Measurements from ENCODE around the gene MYOCOS.

MYOCOS gene

DNA sequence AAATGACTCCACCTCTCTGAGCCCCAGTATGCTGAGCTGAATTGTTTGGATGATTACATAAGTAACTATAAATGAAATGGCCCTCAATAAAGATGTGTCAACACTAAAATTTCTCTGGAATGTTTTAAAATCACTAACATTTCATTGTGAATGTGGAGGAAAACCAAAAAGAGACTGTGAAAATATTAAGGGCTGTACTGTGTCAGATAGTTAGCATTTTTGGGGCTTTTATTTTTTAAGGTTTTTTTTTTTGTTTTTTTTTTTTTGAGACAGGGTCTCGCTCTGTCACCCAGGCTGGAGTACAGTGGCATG, 24.2 kb downstream of the MYOCOS start:
- no peak overlapping the region for H3K9ac ChIP-seq (ENCODE audit: low read length)
- H3K4me2 ChIP-seq (ENCODE audit: low read depth, low read length, poor library complexity, severe bottlenecking), result no peak overlapping the region
- no peaks in the 10 kb centered on the region for H3K9me2 ChIP-seq (replicated peaks; ENCODE audit: insufficient read depth, low read length)
- H3K27me3 ChIP-seq (ENCODE audit: low read length), result no peaks in the 10 kb centered on the region
- no peaks in the 10 kb centered on the region for H3K79me2 ChIP-seq (ENCODE audit: insufficient read depth, low read length)
- no peak overlapping the region for H2AFZ ChIP-seq (ENCODE audit: low read depth, low read length, severe bottlenecking)
- no peaks in the 10 kb centered on the region for H4K20me1 ChIP-seq (ENCODE audit: low read depth, low read length)
- no peak overlapping the region for H3K27ac ChIP-seq (ENCODE audit: low read depth, low read length)
- no peaks in the 10 kb centered on the region for H3K36me3 ChIP-seq (ENCODE audit: low read length)
- TF ChIP-seq, protein P1, sequence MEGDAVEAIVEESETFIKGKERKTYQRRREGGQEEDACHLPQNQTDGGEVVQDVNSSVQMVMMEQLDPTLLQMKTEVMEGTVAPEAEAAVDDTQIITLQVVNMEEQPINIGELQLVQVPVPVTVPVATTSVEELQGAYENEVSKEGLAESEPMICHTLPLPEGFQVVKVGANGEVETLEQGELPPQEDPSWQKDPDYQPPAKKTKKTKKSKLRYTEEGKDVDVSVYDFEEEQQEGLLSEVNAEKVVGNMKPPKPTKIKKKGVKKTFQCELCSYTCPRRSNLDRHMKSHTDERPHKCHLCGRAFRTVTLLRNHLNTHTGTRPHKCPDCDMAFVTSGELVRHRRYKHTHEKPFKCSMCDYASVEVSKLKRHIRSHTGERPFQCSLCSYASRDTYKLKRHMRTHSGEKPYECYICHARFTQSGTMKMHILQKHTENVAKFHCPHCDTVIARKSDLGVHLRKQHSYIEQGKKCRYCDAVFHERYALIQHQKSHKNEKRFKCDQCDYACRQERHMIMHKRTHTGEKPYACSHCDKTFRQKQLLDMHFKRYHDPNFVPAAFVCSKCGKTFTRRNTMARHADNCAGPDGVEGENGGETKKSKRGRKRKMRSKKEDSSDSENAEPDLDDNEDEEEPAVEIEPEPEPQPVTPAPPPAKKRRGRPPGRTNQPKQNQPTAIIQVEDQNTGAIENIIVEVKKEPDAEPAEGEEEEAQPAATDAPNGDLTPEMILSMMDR (IDR thresholded peaks at IDR 0.05; ENCODE audit: insufficient read depth, low read length, poor library complexity, severe bottlenecking), result no peak
- TF ChIP-seq EZH2phosphoT487 (conservative IDR thresholded peaks at IDR 0.05; ENCODE audit: low read length), result no peak
- H3F3A ChIP-seq (ENCODE audit: insufficient read depth), result no peaks in the 10 kb centered on the region
- no peaks in the 10 kb centered on the region for H3K9me3 ChIP-seq (ENCODE audit: insufficient read depth, low read length)
- no peak overlapping the region for H3K4me3 ChIP-seq (ENCODE audit: insufficient read depth, low read length, poor library complexity, severe bottlenecking)

DNA sequence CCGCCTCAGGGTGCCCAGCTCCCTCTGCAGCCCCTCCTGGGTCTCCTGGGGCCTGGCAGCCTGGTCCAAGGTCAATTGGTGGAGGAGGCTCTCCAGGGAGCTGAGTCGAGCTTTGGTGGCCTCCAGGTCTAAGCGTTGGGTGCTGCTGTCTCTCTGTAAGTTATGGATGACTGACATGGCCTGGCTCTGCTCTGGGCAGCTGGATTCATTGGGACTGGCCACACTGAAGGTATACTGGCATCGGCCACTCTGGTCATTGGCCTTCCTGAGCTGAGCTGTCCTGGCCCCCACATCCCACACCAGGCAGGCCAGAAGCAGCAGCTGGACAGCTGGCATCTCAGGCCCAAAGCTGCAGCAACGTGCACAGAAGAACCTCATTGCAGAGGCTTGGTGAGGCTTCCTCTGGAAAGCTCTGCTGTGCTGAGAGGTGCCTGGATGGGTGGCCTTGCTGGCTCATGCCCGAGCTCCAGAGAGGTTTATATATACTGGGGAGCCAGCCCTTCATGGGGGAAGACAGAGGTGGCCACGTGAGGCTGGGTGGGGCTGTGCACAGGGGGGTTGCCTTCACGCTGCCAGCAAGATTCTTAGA, 30.3 kb downstream of the MYOCOS start, which contains the start of gene MYOC:
Gene MYOC, minus strand, starts transcription at position 455 of the 589 bp plus-strand sequence. Its CDS starts 77 bp downstream, at position 378.
- Histone ChIP-seq H3K4me2 (ENCODE audit: low read depth, low read length, poor library complexity, severe bottlenecking) (no peak within 1 kb of the TSS), H2AFZ (ENCODE audit: low read depth, low read length, severe bottlenecking) (no peak within 1 kb of the TSS)

DNA sequence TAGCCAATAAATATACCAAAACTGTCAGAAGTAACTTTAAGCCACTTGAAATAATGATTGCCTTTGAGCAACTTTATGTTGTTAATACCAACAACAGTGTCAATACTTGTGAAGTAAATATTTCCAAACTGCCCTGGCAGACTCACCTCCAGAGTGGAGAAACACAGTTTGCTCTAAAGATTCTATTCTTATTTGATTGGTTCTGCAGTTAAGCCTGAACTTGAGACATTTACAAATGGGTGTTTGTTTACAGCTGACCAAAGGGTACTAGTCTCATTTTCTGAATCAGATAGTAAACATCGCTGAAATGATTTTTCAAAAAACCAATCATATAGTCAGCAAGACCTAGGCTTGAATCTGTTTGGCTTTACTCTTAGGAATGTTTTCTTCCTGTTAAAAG, 31.8 kb downstream of the MYOCOS start:
- H3F3A ChIP-seq (ENCODE audit: insufficient read depth), result no peaks in the 10 kb centered on the region
- H2AFZ ChIP-seq (ENCODE audit: low read depth, low read length, severe bottlenecking), result no peak overlapping the region
- TF ChIP-seq, protein P1 (IDR thresholded peaks at IDR 0.05; ENCODE audit: insufficient read depth, low read length, poor library complexity, severe bottlenecking), result no peak
- TF ChIP-seq EZH2phosphoT487 (conservative IDR thresholded peaks at IDR 0.05; ENCODE audit: low read length), result no peak
- H4K20me1 ChIP-seq (ENCODE audit: low read depth, low read length), result no peaks in the 10 kb centered on the region
- H3K9me2 ChIP-seq (replicated peaks; ENCODE audit: insufficient read depth, low read length), result no peaks in the 10 kb centered on the region
- no peak overlapping the region for H3K9ac ChIP-seq (ENCODE audit: low read length)
- no peaks in the 10 kb centered on the region for H3K9me3 ChIP-seq (ENCODE audit: insufficient read depth, low read length)
- H3K79me2 ChIP-seq (ENCODE audit: insufficient read depth, low read length), result no peaks in the 10 kb centered on the region
- H3K4me2 ChIP-seq (ENCODE audit: low read depth, low read length, poor library complexity, severe bottlenecking), result no peak overlapping the region
- H3K4me3 ChIP-seq (ENCODE audit: insufficient read depth, low read length, poor library complexity, severe bottlenecking), result no peak overlapping the region
- no peak overlapping the region for H3K27ac ChIP-seq (ENCODE audit: low read depth, low read length)
- no peaks in the 10 kb centered on the region for H3K36me3 ChIP-seq (ENCODE audit: low read length)
- no peaks in the 10 kb centered on the region for H3K27me3 ChIP-seq (ENCODE audit: low read length)

More for the DNA sequence above, 30.3 kb downstream of the MYOCOS start, which contains the start of gene MYOC:
- no peak within 1 kb of the TSS for H3K9ac ChIP-seq (ENCODE audit: low read length)
- no peaks in the 10 kb centered on the region for H3K27me3 ChIP-seq (ENCODE audit: low read length)
- H3K4me3 ChIP-seq (ENCODE audit: insufficient read depth, low read length, poor library complexity, severe bottlenecking), result no peak within 1 kb of the TSS
- H3K79me2 ChIP-seq (ENCODE audit: insufficient read depth, low read length), result no peaks in the 10 kb centered on the region
- no peaks in the 10 kb centered on the region for H3K9me3 ChIP-seq (ENCODE audit: insufficient read depth, low read length)
- no peak for TF ChIP-seq EZH2phosphoT487 (conservative IDR thresholded peaks at IDR 0.05; ENCODE audit: low read length)
- TF ChIP-seq, protein P1 (IDR thresholded peaks at IDR 0.05; ENCODE audit: insufficient read depth, low read length, poor library complexity, severe bottlenecking), result no peak
- H3F3A ChIP-seq (ENCODE audit: insufficient read depth), result no peaks in the 10 kb centered on the region
- no peak within 1 kb of the TSS for H3K27ac ChIP-seq (ENCODE audit: low read depth, low read length)
- no peaks in the 10 kb centered on the region for H4K20me1 ChIP-seq (ENCODE audit: low read depth, low read length)
- no peaks in the 10 kb centered on the region for H3K9me2 ChIP-seq (replicated peaks; ENCODE audit: insufficient read depth, low read length)
- H3K36me3 ChIP-seq (ENCODE audit: low read length), result no peaks in the 10 kb centered on the region

Data from SU-DHL-6 (cell line).